Kidney glomerular epithelial cell (primary cell): Measurements from ENCODE around the gene CGB3.
"Not testable (repeated sequence)": the region's sequence is repeated elsewhere in the genome, so short reads cannot be mapped to it uniquely, and the experiment has no call there.

Experiments used
- DNase-seq: peaks from one replicate; lab custom pipeline; 2025; lab: John Stamatoyannopoulos, UW

CGB3 gene

GRCh38 chr19:49042666-49043065 lies 18.5 kb upstream of the CGB3 start:
- DNase-seq: not testable (repeated sequence)

DNA sequence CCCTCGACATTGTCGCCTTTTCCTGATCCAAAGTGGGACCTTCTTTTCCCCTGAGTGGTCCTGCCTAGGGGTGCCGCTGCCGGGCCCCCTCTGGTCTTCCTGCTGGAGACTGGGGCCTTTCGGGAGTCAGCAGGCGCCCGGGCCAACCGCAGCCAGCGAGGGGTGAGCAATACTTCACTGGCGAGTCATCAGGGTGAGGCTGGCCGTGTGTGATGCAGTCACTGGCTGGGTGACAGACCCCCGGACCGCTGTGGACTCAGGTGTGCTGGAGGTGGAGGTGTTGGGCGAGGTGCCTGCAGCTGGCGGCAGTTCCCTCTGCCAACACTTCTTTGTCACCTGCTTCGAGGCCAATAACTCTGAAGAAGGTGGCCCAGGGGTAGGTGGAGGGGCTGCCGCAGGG lies 18.0 kb upstream of the CGB3 start:
- DNase-seq: no peak

GRCh38 chr19:49039736-49040135 lies 15.6 kb upstream of the CGB3 start:
- not testable (repeated sequence) for DNase-seq

- DNase-seq: peak; percentile 39
Observed at GRCh38 chr19:49038557-49039276, 14.6 kb upstream of the CGB3 start.

GRCh38 chr19:49038111-49038510 lies 14.0 kb upstream of the CGB3 start:
- DNase-seq: not testable (repeated sequence)

- DNase-seq: not testable (repeated sequence)
Observed at GRCh38 chr19:49036815-49037214, 12.7 kb upstream of the CGB3 start, which contains the start of gene CGB1. Gene CGB1, minus strand, starts transcription at chr19:49036895. Its CDS starts 184 bp downstream, at chr19:49036711.

- DNase-seq: not testable (repeated sequence)
Observed at GRCh38 chr19:49031642-49032301, 7.6 kb upstream of the CGB3 start, which contains the start of gene CGB2. Gene CGB2, plus strand, starts transcription at chr19:49031890. Its CDS starts 206 bp downstream, at chr19:49032096.

- not testable (repeated sequence) for DNase-seq
Observed at GRCh38 chr19:49030323-49030722, 6.2 kb upstream of the CGB3 start.

- DNase-seq: not testable (repeated sequence)
Observed at GRCh38 chr19:49029749-49030148, 5.6 kb upstream of the CGB3 start.

- DNase-seq: not testable (repeated sequence)
Observed at GRCh38 chr19:49028686-49029085, 4.6 kb upstream of the CGB3 start.

GRCh38 chr19:49025599-49025998 lies 1.5 kb upstream of the CGB3 start:
- not testable (repeated sequence) for DNase-seq

- not testable (repeated sequence) for DNase-seq
Observed at GRCh38 chr19:49025088-49025487, 955 bp upstream of the CGB3 start.

DNA sequence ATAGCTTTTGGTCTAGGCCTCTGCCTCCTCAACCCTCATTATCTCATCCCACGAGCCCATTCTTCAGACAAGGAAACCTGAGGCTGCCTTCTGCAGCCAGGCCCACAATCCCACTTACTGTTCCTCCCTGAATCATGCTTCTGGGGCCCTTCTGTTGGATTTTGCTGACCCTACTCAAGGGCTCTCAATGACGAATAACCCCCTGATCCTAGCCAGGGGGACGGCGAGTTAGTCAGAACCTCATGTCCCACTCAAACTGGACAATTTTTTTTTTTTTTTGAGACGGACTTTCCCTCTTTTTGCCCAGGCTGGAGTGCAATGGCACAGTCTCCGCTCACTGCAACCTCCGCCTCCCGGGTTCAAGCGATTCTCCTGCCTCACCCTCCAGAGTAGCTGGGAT lies 2.0 kb downstream of the CGB3 start:
- no peak for DNase-seq

DNA sequence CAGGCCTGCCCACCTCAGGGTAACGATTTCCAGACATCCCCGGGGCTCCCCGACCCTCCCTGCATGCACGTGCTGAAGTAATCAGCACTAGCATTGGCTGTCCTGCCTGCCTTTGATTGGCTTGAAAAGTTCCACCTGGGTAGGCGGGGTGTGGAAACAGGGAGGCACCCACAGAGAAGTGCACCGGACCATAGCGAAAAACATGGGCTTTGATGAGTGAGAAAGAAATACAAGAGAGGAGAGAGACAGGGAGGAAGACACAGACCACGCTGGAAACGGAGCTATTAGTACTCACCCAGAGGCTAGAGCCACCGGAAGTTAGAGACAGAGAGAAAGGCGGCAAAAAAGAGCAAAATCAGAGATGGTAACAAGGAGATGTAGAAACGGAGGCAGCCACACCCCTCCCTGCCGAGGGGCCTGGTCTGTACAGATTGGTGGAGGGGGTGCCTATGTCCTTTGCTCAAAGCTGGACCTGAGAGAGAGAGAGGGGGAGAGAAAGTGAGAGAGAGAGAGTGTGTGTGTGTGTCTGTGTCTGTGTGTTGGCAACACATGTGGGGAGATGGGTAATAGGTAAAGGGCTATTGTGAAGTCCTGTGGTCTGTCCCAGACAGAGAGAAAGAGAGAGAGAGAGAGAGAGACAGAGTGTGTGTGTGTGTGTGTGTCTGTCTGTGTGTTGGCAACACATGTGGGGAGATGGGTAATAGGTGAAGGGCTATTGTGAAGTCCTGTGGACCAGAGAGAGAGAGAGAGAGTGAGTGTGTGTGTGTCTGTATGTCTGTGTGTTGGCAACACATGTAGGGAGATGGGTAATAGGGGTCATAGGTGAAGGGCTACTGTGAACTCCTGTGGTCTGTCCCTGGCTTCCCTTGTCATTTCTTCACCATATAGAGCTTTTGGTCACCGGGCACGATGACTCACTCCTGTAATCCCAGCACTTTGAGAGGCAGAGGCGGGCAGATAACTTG lies 2.9 kb downstream of the CGB3 start:
- peak; percentile 42 for DNase-seq

- DNase-seq: no peak
Observed at GRCh38 chr19:49020342-49020741, 3.8 kb downstream of the CGB3 start.

DNA sequence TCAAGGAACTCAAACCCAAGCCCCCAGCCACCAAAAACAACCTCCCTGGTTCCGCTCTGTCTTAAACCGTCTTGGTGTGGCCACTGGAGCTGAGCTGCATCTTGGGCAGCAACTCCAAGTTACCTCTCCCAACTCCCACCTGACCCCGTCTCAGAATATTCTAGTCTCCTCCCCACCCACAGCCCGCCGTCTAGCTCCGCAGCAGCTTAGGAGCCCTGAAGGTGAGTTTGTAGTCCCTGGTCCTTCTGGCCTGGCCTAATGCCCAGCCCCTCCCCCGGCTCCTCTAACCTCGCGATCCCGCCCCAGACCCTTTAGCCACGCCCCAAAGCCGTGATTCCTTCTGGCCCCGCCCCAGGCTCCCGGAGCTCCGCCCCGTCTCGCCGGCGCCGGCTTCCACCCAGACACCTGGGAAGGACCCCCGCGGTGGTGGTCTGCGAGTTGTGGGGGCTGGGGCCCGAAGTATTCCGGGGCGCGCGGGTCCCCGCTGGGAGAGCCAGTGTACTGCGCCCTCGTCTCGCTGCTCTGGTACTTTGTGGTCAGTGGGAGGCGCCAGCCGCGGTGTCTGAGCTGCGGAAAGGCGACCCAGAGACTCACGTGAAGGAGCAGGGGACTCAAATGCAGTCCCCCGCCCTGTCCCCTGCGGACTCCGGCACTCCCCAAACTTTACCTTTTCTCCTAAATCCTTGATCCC lies 4.7 kb downstream of the CGB3 start:
- DNase-seq: no peak

GRCh38 chr19:49018388-49019241 lies 5.5 kb downstream of the CGB3 start:
- DNase-seq: not testable (repeated sequence)

DNA sequence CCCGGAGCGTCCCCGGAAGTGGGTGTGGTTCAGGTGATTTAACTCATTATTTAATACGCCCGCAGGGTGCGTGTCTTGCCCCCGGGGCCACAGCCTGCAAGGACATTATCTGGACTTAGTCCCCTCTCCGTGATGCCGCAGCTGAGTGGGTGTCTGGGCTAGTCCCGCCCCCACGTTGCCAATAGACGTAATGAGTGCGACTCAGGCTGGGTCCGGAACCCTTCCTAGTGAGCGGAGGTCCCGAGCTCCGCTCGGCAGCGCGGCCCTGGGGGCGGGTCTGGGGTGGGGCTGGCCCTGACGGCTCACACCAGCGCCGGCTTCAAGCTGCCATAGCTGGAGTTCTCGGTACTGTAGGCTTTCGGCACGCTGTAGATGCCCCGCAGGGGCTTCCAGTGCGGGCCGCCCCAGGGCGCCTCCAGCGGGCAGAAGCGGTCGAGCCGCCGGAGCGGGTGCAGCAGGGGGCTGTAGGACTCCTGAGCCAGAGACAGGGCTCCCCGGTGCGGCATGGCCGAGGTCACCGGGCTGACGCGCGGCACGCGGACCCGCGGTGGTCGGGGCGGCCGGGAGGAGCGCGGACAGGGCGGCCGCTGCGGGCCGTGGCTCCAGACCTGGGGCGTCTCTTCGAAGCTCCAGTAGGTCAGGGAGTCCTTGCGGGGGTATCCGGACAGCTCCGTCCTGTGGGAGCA lies 6.3 kb downstream of the CGB3 start:
- DNase-seq: peak; percentile 21

GRCh38 chr19:49017041-49017665 lies 7.0 kb downstream of the CGB3 start, which contains the start of gene LHB:
Gene LHB, minus strand, starts transcription at chr19:49017091. Its CDS starts 10 bp downstream, at chr19:49017081.
- DNase-seq: no peak
